OCI-LY3 (cell line): Measurements from ENCODE around the gene TWSG1.

Experiments
- H2AFZ ChIP-seq: fragments of 200-600, 300-600 bp; shearing (Covaris generic); 2 replicates; pipeline ENCODE4 v1.6.0; 2014; ENCODE audit warnings: antibody characterized with exemption, low read depth, low read length
- H3K27ac ChIP-seq: fragments of 200-600, 300-600 bp; sonication (generic); 2 replicates; pipeline ENCODE4 v1.5.1; 2014; ENCODE audit warnings: mild to moderate bottlenecking, low read length, moderate library complexity, mixed read lengths
- H3K27me3 ChIP-seq: fragments of 200-600, 300-600 bp; sonication (generic); 2 replicates; pipeline ENCODE4 v1.6.1; 2014; ENCODE audit warnings: low read depth, low read length, mixed read lengths
- H3K36me3 ChIP-seq: fragments of 200-600, 300-600 bp; sonication (generic); replicated peaks from 2 replicates; pipeline ENCODE3; 2014; ENCODE audit warnings: low read depth, low read length, mixed read lengths
- H3K4me1 ChIP-seq: fragments of 300-600, 200-600 bp; sonication (generic); 2 replicates; pipeline ENCODE4 v1.6.1; 2014; ENCODE audit warnings: low read length, mixed read lengths
- H3K4me2 ChIP-seq: fragments of 200-600, 300-600 bp; sonication (generic); 2 replicates; pipeline ENCODE4 v1.6.1; 2014; ENCODE audit warnings: low read length, mixed read lengths
- H3K4me3 ChIP-seq: fragments of 300-600, 200-600 bp; sonication (generic); 2 replicates; pipeline ENCODE4 v1.5.1; 2014; ENCODE audit warnings: antibody characterized with exemption, mild to moderate bottlenecking, low read length, moderate library complexity
- H3K79me2 ChIP-seq: fragments of 300-600, 200-600 bp; shearing (Covaris generic); 2 replicates; pipeline ENCODE4 v1.6.1; 2014; ENCODE audit warnings: mild to moderate bottlenecking, low read length, mixed read lengths
- H3K9ac ChIP-seq: fragments of 300-600, 200-600 bp; shearing (Covaris generic); 2 replicates; pipeline ENCODE4 v1.6.0; 2014; ENCODE audit warnings: mild to moderate bottlenecking, low read length, moderate library complexity
- H3K9me3 ChIP-seq: fragments of 200-600, 300-600 bp; shearing (Covaris generic); 2 replicates; pipeline ENCODE4 v1.6.1; 2014; ENCODE audit warnings: low read length, mixed read lengths; ENCODE audit not compliant: insufficient read depth
- H4K20me1 ChIP-seq: fragments of 200-600, 300-600 bp; sonication (generic); 2 replicates; pipeline ENCODE4 v1.6.1; 2016; ENCODE audit warnings: low read length, mixed read lengths; ENCODE audit not compliant: insufficient read depth
- EZH2phosphoT487 ChIP-seq: fragments of 200-600 bp; shearing (Covaris generic); IDR thresholded peaks from 2 replicates; pipeline ENCODE4 v1.6.1; 2018; ENCODE audit warnings: antibody characterized with exemption, mixed run types, low read depth
- TF ChIP-seq, protein P1 (sequence below): fragments of 200-600, 300-600 bp; sonication (generic); IDR thresholded peaks from 2 replicates; pipeline ENCODE4 v1.5.1; 2014; ENCODE audit warnings: antibody characterized with exemption, low read length, low read depth

Gene TWSG1

DNA sequence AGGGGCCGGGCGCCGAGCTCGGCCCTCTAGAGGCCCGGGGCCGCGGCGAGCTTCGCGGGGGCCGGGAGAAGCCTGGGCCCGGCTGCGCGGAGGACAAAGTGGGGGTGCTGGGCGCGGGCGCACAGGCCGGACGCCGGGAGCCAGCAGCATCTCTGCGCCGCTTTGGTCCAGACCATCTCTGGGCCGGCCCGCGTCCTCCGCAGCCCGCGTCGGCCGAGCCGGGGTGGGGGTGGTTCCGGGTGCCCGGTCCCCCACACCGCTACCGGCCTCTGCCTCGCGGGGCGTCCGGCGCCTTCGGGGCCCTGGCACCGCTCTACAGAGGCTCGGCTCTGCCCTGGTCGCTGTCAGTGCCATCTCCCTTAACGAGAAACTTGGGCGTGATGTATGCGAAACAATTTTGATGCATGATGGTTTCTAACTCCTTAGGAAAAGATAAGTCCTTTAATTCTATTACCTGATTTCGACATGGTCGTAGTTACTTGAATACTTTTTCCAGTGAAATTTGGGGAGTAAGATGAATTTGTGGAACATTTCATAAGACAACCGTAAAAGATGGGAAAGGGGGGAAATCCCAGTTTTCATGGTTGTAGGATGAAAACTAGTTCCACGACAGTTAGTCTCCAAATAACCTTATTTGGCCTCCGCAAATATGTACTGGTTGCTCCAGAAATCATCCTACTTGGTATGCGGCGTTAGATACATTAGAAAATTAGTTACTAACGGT is 562 bp downstream of the TWSG1 start:
- Histone ChIP-seq H3K79me2 (peaks cover 13% of the 10 kb centered on the region; the same call in 1 of the 2 replicates), H3K9me3 (no peaks in the 10 kb centered on the region), H2AFZ (peak overlapping the region; percentile 60), H3K4me1 (peaks cover 14% of the 10 kb centered on the region), H3K9ac (peak overlapping the region; percentile 86), H4K20me1 (no peaks in the 10 kb centered on the region), H3K4me3 (peak overlapping the region; percentile 99), H3K27ac (no peak overlapping the region), H3K27me3 (no peaks in the 10 kb centered on the region), H3K36me3 (peaks cover 8% of the 10 kb centered on the region), H3K4me2 (peak overlapping the region; percentile 98)
- TF ChIP-seq EZH2phosphoT487 = no peak
- TF ChIP-seq, protein P1, sequence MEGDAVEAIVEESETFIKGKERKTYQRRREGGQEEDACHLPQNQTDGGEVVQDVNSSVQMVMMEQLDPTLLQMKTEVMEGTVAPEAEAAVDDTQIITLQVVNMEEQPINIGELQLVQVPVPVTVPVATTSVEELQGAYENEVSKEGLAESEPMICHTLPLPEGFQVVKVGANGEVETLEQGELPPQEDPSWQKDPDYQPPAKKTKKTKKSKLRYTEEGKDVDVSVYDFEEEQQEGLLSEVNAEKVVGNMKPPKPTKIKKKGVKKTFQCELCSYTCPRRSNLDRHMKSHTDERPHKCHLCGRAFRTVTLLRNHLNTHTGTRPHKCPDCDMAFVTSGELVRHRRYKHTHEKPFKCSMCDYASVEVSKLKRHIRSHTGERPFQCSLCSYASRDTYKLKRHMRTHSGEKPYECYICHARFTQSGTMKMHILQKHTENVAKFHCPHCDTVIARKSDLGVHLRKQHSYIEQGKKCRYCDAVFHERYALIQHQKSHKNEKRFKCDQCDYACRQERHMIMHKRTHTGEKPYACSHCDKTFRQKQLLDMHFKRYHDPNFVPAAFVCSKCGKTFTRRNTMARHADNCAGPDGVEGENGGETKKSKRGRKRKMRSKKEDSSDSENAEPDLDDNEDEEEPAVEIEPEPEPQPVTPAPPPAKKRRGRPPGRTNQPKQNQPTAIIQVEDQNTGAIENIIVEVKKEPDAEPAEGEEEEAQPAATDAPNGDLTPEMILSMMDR = no peak; the same call in 1 of the 2 replicates

DNA sequence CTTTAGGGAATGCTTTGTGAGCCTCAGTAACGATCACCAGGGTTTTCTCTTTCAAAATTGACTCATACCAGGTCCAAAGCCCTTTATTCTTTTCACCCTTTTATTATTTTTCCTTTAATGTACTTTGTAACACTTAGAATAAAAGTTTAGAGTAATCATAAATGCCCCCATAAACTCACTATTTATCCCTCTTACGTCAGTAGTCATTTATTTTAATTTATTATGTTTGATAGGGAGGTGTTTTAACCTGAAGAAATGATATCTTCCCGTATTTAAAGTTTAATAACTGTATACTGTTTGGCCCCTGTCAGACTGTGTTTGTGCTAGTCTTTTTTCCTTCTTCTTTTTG is 1.1 kb downstream of the TWSG1 start:
- peak overlapping the region; percentile 52; the same call in 1 of the 2 replicates for H2AFZ ChIP-seq
- H3K4me1 ChIP-seq = peaks cover 14% of the 10 kb centered on the region
- H3K9ac ChIP-seq = peak overlapping the region; percentile 86
- no peaks in the 10 kb centered on the region for H3K9me3 ChIP-seq
- no peak overlapping the region for H3K27ac ChIP-seq
- H3K27me3 ChIP-seq = no peaks in the 10 kb centered on the region
- TF ChIP-seq, protein P1 = no peak
- TF ChIP-seq EZH2phosphoT487 = no peak
- peak overlapping the region; percentile 99 for H3K4me3 ChIP-seq
- H4K20me1 ChIP-seq = no peaks in the 10 kb centered on the region
- H3K4me2 ChIP-seq = peak overlapping the region; percentile 98
- H3K79me2 ChIP-seq = peaks cover 13% of the 10 kb centered on the region; the same call in 1 of the 2 replicates
- H3K36me3 ChIP-seq = peaks cover 8% of the 10 kb centered on the region

DNA sequence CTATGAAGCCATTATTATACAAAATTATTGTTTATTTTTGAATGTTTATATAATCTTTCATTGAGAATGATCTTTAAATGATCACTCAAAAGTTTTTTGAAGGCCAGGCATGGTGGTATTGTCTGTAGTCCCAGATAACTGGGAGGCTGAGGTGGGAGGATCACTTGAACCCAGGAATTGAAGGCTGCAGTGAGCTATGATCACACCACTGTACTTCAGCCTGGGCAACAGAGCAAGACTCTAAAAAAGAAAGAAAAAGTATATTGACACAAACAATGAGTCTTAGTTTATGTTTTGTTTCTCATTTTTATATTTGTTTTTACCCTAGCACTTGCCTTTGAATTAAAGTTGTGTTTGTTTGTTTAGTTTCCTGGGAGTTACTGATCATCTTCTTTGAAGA is 2.3 kb downstream of the TWSG1 start:
- no peak overlapping the region for H3K4me2 ChIP-seq

DNA sequence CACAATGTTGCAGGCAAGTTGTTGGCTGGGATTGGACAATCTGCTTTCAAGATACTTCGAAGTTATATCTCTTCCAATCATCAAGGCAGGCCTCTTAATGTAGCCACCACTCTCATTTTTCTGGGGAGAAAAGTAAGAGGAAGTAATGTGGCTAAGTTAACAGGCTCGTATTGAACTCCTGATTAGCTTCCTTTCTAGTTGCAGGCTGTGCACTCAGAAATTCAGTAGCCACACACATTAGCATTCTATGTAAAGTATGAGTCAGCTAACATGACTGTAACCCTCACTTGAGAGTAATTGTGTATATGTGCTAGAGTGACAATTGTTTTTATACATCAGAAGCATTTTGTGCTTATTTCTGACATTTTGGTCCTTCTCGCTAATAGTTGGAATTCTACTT is 3.3 kb downstream of the TWSG1 start:
- H3K4me2 ChIP-seq = peak overlapping the region; percentile 11; the same call in 1 of the 2 replicates

More for the DNA sequence above, 2.3 kb downstream of the TWSG1 start:
- TF ChIP-seq EZH2phosphoT487 = no peak
- TF ChIP-seq, protein P1 = no peak
- H2AFZ ChIP-seq = no peak overlapping the region
- no peak overlapping the region for H3K9ac ChIP-seq
- peaks cover 14% of the 10 kb centered on the region for H3K4me1 ChIP-seq
- H3K27ac ChIP-seq = no peak overlapping the region
- no peak overlapping the region for H3K4me3 ChIP-seq
- H3K9me3 ChIP-seq = no peaks in the 10 kb centered on the region
- no peaks in the 10 kb centered on the region for H4K20me1 ChIP-seq
- H3K79me2 ChIP-seq = peaks cover 13% of the 10 kb centered on the region; the same call in 1 of the 2 replicates
- H3K36me3 ChIP-seq = peaks cover 8% of the 10 kb centered on the region
- no peaks in the 10 kb centered on the region for H3K27me3 ChIP-seq

More for the DNA sequence above, 3.3 kb downstream of the TWSG1 start:
- Histone ChIP-seq H3K4me1 (peaks cover 14% of the 10 kb centered on the region), H3K4me3 (no peak overlapping the region), H3K36me3 (peaks cover 8% of the 10 kb centered on the region), H4K20me1 (no peaks in the 10 kb centered on the region), H3K9ac (no peak overlapping the region), H3K79me2 (peaks cover 13% of the 10 kb centered on the region; the same call in 1 of the 2 replicates), H3K27me3 (no peaks in the 10 kb centered on the region), H3K27ac (no peak overlapping the region), H3K9me3 (no peaks in the 10 kb centered on the region), H2AFZ (no peak overlapping the region)
- TF ChIP-seq, protein P1 = no peak
- TF ChIP-seq EZH2phosphoT487 = no peak
